ENCODE measurements around the gene MAMSTR.

- TF ChIP-seq CTCF (IDR thresholded peaks at IDR 0.05) (no peak), POLR2A (IDR thresholded peaks at IDR 0.05) (no peak), EP300 (IDR thresholded peaks at IDR 0.05) (no peak)
Measured at GRCh38 chr19:48669903-48670668, 49.4 kb downstream of the MAMSTR start.
